Small intestine (tissue), 7 donors: Measurements from ENCODE around the gene PPP6R2. TPM values are rescaled to one million over a fixed set of nuclear protein-coding genes. Genes with fewer than 3 reads are reported as not detected.

Experiments used
- DNase-seq, 2 donors: peaks; one replicate each; pipeline versions ENCODE4 v3.0.0 to v3.0.0-alpha.2; 2013
- FAIRE-seq: peaks from 2 replicates; lab custom pipeline; 2012; peaks lifted over from hg19 to GRCh38; lab: Jason Lieb, UNC
- H3K27ac ChIP-seq, 3 donors: one replicate each; pipeline ENCODE4 v1.5.1; 2013; ENCODE audit warnings: low read length in 2 of 3, mild to moderate bottlenecking in 2 of 3, control low read depth in 1 of 3, inconsistent platforms in 1 of 3, low read depth in 1 of 3, moderate library complexity in 1 of 3
- H3K27me3 ChIP-seq, 3 donors: one replicate each; pipeline ENCODE4 v1.6.1; 2013; ENCODE audit warnings: low read length in 3 of 3, inconsistent platforms in 1 of 3; ENCODE audit not compliant: control insufficient read depth in 3 of 3, insufficient read depth in 3 of 3
- H3K36me3 ChIP-seq, 3 donors: one replicate each; pipeline ENCODE4 v1.6.1; 2013; ENCODE audit warnings: low read length in 3 of 3, inconsistent platforms in 1 of 3, low read depth in 1 of 3, mild to moderate bottlenecking in 1 of 3, moderate library complexity in 1 of 3; ENCODE audit not compliant: control insufficient read depth in 3 of 3, insufficient read depth in 2 of 3
- H3K4me1 ChIP-seq, 3 donors: one replicate each; pipeline ENCODE4 v1.6.1; 2013; ENCODE audit warnings: low read length in 2 of 3, inconsistent platforms in 1 of 3, low read depth in 1 of 3, mild to moderate bottlenecking in 1 of 3, moderate library complexity in 1 of 3; ENCODE audit not compliant: control insufficient read depth in 3 of 3, insufficient read depth in 2 of 3
- H3K4me3 ChIP-seq, 3 donors: one replicate each; pipeline ENCODE4 v1.5.1; 2013; ENCODE audit warnings: low read length in 3 of 3, control low read depth in 1 of 3, inconsistent platforms in 1 of 3, low read depth in 1 of 3, mild to moderate bottlenecking in 1 of 3, moderate library complexity in 1 of 3
- H3K9me3 ChIP-seq, 2 donors: one replicate each; pipeline ENCODE4 v1.6.1; 2013; ENCODE audit warnings: low read depth in 1 of 2, low read length in 1 of 2; ENCODE audit not compliant: control insufficient read depth in 2 of 2, insufficient read depth in 1 of 2
- WGBS, 3 donors: extraction: QIAGEN DNeasy Blood & Tissue Kit; methylation state at CpG; one replicate each; pipeline ENCODE4 v1.1.7; 2013; 5-methylcytosine and 5-hydroxymethylcytosine counted together
- polyA plus RNA-seq, 4 donors: library from polyadenylated mRNA; stranded (reverse) in 3 of 4; unstranded in 1 of 4; fragments of 200-250 nt in 3 of 4; fragments of 120-200 nt in 1 of 4; gene quantifications; one replicate each; pipeline versions ENCODE4 v1.2.1 to v1.2.3, GENCODE V29; 2013
- donor health status: healthy with polysubstance abuse.
- donor health status: control.
- donor health status: control.
- donor health status: Bipolar disorder and iron deficiency.
- donor health status: healthy.

PPP6R2 gene
- polyA plus RNA-seq, 4 donors: 28.6 to 41.2 (median 38.8) TPM

DNA sequence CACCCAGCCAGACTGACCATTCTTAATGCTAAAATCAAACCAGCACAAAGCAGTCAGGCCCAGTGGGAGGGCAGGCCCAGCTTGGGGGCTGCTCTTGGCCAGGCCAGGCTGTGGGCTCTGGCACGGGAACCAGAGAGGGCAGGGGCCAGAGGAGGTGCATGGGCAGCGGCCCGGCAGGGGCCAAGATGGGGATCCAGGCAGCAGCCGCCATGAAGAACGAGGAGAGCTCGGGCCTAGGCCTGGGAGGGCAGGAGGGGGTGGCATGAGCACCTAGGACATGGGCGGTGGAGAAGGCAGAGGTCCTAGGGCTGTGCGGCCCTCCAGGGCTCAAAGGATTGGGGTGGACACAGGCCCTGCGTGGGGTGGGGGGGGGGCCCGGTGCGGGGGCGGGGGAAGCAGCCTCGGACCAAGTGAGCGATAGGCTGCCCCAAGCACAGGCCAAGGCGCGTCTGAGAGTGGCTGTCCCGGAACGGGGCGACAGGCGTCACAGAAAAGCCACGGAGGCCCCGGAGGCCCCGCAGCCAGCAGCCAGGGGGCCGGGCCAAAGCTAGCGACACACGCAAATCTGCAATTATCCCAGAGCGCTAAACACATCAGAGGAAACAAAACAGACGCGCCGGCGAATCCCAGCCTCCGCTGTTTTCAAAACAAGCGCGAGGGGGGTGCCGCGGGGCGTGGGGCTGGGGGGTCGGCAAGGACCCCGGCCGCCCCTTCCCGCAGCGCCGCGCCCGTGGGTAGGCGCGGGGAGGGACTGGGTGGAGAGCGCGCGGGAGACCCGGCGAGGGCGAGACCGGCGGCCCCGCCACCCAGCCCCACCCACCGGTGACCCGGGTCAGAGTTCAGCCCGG lies 44.0 kb upstream of the PPP6R2 start:
- Histone ChIP-seq H3K27ac (peak overlapping the region; percentile 53 to 98 (median 58)), H3K4me3 (peak overlapping the region; percentile 12 to 76 (median 36)), H3K27me3 (no peaks in the 10 kb centered on the region), H3K4me1 (peaks cover 8 to 75% (median 29%) of the 10 kb centered on the region in 3 donors), H3K9me3 (no peaks in the 10 kb centered on the region), H3K36me3 (peaks cover 0 to 69% (median 0%) of the 10 kb centered on the region in 3 donors)
- DNase-seq: peak in 1 of 2 donors; percentile 53
- FAIRE-seq: no peak
- 23 to 38% (median 25%) methylated on average over 36 to 59 of the region's 59 CpGs for WGBS, 3 donors

DNA sequence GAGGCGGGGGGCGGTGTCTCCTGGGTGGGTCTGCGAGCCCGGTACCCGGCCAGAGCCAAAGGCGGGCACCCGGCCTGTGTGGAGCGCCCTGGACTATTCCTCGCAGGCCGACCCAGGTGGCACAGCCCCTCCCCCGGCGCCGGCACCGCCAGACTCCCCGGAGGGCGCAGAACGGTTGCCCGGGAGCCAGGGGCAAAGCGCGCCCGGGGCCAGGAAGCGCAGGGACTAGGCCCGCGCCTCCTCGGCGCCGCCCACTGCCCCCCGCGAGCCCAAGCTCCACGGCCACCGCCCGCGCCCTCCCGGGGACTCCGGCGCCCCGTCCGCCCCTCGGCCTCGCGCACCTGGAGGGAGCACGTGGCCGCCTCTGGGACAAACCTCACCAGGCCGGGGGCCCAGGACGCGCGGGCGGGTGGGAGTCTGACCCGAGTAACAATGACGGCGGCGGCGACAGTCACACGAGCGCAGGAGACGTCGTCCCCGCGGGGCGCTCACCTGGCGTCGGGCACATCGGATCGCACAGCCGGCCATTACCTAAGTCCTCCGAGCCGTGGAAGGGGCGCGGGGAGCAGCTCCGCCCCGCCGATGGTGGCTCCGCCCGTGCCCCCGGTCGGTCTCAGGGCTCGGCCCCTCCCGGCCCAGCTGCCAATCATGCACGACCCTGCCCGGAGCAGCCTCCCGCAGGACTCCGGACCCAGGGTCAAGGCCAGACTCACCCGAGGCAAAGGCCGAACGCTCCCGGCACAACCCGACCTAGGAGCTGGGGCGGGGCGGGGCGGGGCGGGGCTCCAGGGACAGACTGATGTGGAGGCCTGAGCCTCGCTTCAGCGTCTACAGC lies 43.1 kb upstream of the PPP6R2 start:
- WGBS, 3 donors: 7 to 28% (median 23%) methylated on average over 43 to 93 of the region's 93 CpGs
- DNase-seq (peak; percentile 87 to 95), FAIRE-seq (no peak)
- Histone ChIP-seq H3K9me3 (no peaks in the 10 kb centered on the region), H3K27ac (peak overlapping the region; percentile 53 to 98 (median 58)), H3K4me3 (peak overlapping the region; percentile 23 to 76 (median 36)), H3K4me1 (peaks cover 9 to 76% (median 37%) of the 10 kb centered on the region in 3 donors), H3K27me3 (no peaks in the 10 kb centered on the region), H3K36me3 (peaks cover 0 to 67% (median 0%) of the 10 kb centered on the region in 3 donors)

DNA sequence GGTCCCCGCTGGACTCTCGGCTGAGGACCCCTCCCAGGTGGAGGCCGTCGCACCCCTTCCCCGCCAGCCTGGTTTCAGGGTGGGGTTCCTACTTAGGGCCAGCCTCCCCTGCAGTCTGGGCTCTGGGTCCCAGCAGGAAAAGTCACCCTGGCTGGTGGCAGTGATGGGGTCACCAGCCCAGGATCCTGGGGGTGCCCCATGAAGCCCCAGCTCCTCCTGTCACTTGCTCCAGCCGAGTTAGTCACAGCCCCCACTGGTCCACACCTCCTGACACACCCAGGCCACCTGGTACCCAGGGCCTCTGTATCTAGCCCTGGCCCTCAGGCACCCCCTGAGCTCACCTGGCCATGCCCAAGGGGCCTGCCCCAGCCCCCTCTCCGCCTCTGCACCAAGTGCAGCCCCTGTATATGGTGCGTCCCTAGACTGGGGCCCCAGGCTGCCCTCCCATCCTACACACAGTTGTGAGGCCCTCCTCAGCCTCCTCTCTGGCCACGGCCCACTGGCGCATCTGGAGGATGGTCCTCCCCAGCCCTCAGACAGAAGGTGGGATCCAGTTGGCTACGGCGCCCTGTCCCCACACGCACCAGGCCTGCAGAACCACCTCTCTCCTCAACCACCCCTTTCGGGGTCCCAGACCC lies 42.4 kb upstream of the PPP6R2 start:
- DNase-seq (no peak), FAIRE-seq (no peak)
- H3K36me3 ChIP-seq: peaks cover 0 to 69% (median 0%) of the 10 kb centered on the region in 3 donors
- peak overlapping the region in 1 of 3 donors; percentile 30 for H3K4me3 ChIP-seq
- peak overlapping the region; percentile 53 to 71 (median 67) for H3K27ac ChIP-seq
- H3K9me3 ChIP-seq: no peaks in the 10 kb centered on the region
- 62 to 72% (median 65%) methylated on average over 13 to 14 of the region's 14 CpGs for WGBS, 3 donors
- H3K4me1 ChIP-seq: peaks cover 9 to 84% (median 44%) of the 10 kb centered on the region in 3 donors
- H3K27me3 ChIP-seq: no peaks in the 10 kb centered on the region

DNA sequence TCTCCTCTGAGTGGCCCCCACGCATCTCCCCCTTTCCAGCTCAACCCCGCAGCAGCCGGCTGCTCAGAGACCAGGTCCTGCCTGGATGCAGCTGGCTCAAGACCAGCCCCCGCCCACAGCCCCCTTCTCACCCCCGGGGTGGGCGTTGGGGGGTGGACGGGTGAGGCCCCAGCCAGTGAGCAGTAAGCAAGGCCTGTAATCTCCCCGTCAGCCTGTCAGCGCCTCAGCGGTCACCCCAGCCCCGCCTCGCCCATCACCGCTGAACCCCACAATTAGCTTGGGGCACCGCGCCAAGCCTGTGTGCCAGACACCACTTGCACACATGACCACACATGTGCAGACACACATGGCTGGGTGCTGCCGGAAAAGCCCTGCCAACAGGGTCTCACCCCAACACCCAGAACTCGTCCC lies 41.5 kb upstream of the PPP6R2 start:
- WGBS, 3 donors: 25 to 45% (median 36%) methylated on average over 16 to 17 of the region's 17 CpGs
- FAIRE-seq: no peak
- H3K4me1 ChIP-seq: peaks cover 9 to 86% (median 44%) of the 10 kb centered on the region in 3 donors
- DNase-seq: peak; percentile 47 to 87
- peak overlapping the region in 1 of 3 donors; percentile 2 for H3K4me3 ChIP-seq
- H3K36me3 ChIP-seq: peaks cover 0 to 64% (median 0%) of the 10 kb centered on the region in 3 donors
- no peaks in the 10 kb centered on the region for H3K27me3 ChIP-seq
- peak overlapping the region; percentile 53 to 71 (median 67) for H3K27ac ChIP-seq
- H3K9me3 ChIP-seq: no peaks in the 10 kb centered on the region

DNA sequence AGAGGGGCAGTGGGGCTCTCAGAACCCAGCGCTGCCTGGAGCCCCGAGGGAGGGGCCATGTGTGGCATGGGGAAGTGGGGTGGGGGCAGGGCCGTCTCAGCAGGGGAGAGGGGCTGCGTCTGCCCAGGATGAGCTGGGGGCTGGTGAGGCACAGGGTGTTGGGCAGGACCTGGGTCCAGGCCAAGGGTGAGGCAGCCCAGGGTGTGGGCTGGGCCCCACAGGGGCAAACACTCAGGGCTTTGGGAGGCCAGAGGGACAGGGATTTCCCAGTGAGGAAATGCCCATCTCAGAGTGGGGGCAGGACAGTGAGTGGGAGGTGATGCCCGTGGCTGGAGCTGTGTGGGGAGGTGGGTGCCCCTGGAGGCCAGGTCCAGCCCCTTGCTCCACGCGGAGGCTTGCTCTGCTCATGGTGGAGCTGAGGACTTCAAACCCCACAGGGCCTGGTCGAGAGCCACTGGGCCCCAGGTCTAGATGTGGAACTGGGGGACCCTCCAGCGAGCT lies 41.0 kb upstream of the PPP6R2 start:
- peaks cover 9 to 81% (median 44%) of the 10 kb centered on the region in 3 donors for H3K4me1 ChIP-seq
- peaks cover 0 to 59% (median 0%) of the 10 kb centered on the region in 3 donors for H3K36me3 ChIP-seq
- H3K27ac ChIP-seq: peak overlapping the region; percentile 53 to 71 (median 67)
- 30 to 39% (median 37%) methylated on average over 7 to 9 of the region's 9 CpGs for WGBS, 3 donors
- DNase-seq (peak; percentile 49 to 65), FAIRE-seq (no peak)
- no peaks in the 10 kb centered on the region for H3K9me3 ChIP-seq
- no peaks in the 10 kb centered on the region for H3K27me3 ChIP-seq
- H3K4me3 ChIP-seq: no peak overlapping the region

DNA sequence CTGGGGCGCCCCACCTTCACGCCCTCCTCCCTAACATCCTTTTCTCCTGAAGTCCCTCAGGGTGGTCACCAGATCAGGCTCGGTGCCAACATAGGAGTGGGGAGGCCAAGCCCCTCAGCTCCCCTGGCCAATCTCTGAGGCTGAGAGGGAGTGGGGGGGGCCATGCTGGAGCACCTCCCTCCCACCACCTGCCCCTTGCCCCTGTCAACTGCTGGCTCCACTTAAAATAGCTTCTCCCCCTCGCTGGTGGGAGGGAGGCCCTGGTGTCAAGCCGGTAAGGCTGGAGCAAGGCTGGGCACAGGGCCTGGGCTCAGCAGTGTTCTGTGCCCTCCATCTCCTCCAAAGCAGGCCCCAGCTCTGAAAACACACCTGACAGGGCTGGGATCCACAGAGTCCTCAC lies 40.6 kb upstream of the PPP6R2 start:
- H3K9me3 ChIP-seq: no peaks in the 10 kb centered on the region
- peaks cover 6 to 76% (median 41%) of the 10 kb centered on the region in 3 donors for H3K4me1 ChIP-seq
- FAIRE-seq (no peak), DNase-seq (no peak)
- peak overlapping the region; percentile 53 to 74 (median 71) for H3K27ac ChIP-seq
- no peak overlapping the region for H3K4me3 ChIP-seq
- peaks cover 0 to 55% (median 0%) of the 10 kb centered on the region in 3 donors for H3K36me3 ChIP-seq
- WGBS, 3 donors: 56 to 65% (median 61%) methylated on average over 5 of the region's 5 CpGs
- H3K27me3 ChIP-seq: no peaks in the 10 kb centered on the region

DNA sequence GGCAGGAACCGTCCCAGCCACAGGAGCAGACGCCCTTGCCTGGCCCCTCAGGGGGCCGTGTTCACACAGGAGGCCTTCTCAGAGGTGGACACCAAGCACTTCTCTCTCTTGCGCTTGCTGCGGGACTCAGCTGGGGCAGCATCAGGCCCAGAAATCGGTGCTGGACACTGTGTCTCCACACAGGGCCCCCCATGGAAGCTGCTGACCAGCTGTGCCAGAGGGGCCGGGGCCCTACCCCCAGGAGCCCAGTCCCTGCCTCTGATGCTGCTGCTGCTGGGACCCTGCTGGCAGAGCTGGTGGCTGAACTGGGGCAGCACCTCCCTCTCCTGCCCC lies 39.6 kb upstream of the PPP6R2 start:
- Histone ChIP-seq H3K36me3 (peaks cover 0 to 48% (median 0%) of the 10 kb centered on the region in 3 donors), H3K27ac (peak overlapping the region; percentile 53 to 93 (median 74)), H3K4me3 (no peak overlapping the region), H3K9me3 (no peaks in the 10 kb centered on the region), H3K27me3 (no peaks in the 10 kb centered on the region), H3K4me1 (peaks cover 2 to 74% (median 41%) of the 10 kb centered on the region in 3 donors)
- WGBS, 3 donors: 68 to 75% (median 70%) methylated on average over 7 of the region's 7 CpGs
- FAIRE-seq (no peak), DNase-seq (no peak)
